ENCODE data around the gene PITPNM3. TPM values are rescaled to one million over a fixed set of nuclear protein-coding genes. Genes with fewer than 3 reads are reported as not detected.

The PITPNM3 gene
- polyA plus RNA-seq, 1 donor: 1.4 TPM

- H3K27ac ChIP-seq (ENCODE audit: low read length): no peak overlapping the region
- no peaks in the 10 kb centered on the region for H3K9me3 ChIP-seq (ENCODE audit: control insufficient read depth, low read depth, low read length)
- no peaks in the 10 kb centered on the region for H3K27me3 ChIP-seq (ENCODE audit: control insufficient read depth, insufficient read depth, low read length)
- no peaks in the 10 kb centered on the region for H3K4me1 ChIP-seq (ENCODE audit: control insufficient read depth, insufficient read depth, low read length)
- no peaks in the 10 kb centered on the region for H3K36me3 ChIP-seq (ENCODE audit: control insufficient read depth, insufficient read depth, low read length)
- H3K4me3 ChIP-seq (ENCODE audit: low read length): no peak overlapping the region
- WGBS (ENCODE audit: insufficient coverage, low lambda C conversion rate): no CpG with 5 or more reads among the region's 15 CpGs
- DNase-seq: no peak
These were observed 11.3 kb upstream of the PITPNM3 start for GRCh38 chr17:6567528-6568183.

- no peak for DNase-seq
- Histone ChIP-seq H3K36me3 (ENCODE audit: control insufficient read depth, insufficient read depth, low read length) (no peaks in the 10 kb centered on the region), H3K4me1 (ENCODE audit: control insufficient read depth, insufficient read depth, low read length) (no peaks in the 10 kb centered on the region), H3K9me3 (ENCODE audit: control insufficient read depth, low read depth, low read length) (no peaks in the 10 kb centered on the region), H3K27ac (ENCODE audit: low read length) (no peak overlapping the region), H3K4me3 (ENCODE audit: low read length) (no peak overlapping the region), H3K27me3 (ENCODE audit: control insufficient read depth, insufficient read depth, low read length) (peaks cover 10% of the 10 kb centered on the region)
These were observed 5.1 kb upstream of the PITPNM3 start for GRCh38 chr17:6561446-6561845.

- no peak overlapping the region for H3K27ac ChIP-seq (ENCODE audit: low read length)
- H3K27me3 ChIP-seq (ENCODE audit: control insufficient read depth, insufficient read depth, low read length): peaks cover 15% of the 10 kb centered on the region
- no peaks in the 10 kb centered on the region for H3K36me3 ChIP-seq (ENCODE audit: control insufficient read depth, insufficient read depth, low read length)
- H3K9me3 ChIP-seq (ENCODE audit: control insufficient read depth, low read depth, low read length): peaks cover 3% of the 10 kb centered on the region
- WGBS (ENCODE audit: insufficient coverage, low lambda C conversion rate): 78% methylated on average over 3 of the region's 3 CpGs
- no peak for DNase-seq
- peaks cover 3% of the 10 kb centered on the region for H3K4me1 ChIP-seq (ENCODE audit: control insufficient read depth, insufficient read depth, low read length)
- H3K4me3 ChIP-seq (ENCODE audit: low read length): no peak overlapping the region
These were observed 4.1 kb upstream of the PITPNM3 start for GRCh38 chr17:6560496-6560895.

- H3K4me1 ChIP-seq (ENCODE audit: control insufficient read depth, insufficient read depth, low read length): peaks cover 7% of the 10 kb centered on the region
- H3K9me3 ChIP-seq (ENCODE audit: control insufficient read depth, low read depth, low read length): peaks cover 5% of the 10 kb centered on the region
- no peaks in the 10 kb centered on the region for H3K36me3 ChIP-seq (ENCODE audit: control insufficient read depth, insufficient read depth, low read length)
- H3K27me3 ChIP-seq (ENCODE audit: control insufficient read depth, insufficient read depth, low read length): peaks cover 22% of the 10 kb centered on the region
- no CpG with 5 or more reads among the region's 5 CpGs for WGBS (ENCODE audit: insufficient coverage, low lambda C conversion rate)
- no peak overlapping the region for H3K27ac ChIP-seq (ENCODE audit: low read length)
- no peak overlapping the region for H3K4me3 ChIP-seq (ENCODE audit: low read length)
- DNase-seq: no peak
These were observed 3.4 kb upstream of the PITPNM3 start for GRCh38 chr17:6559753-6560215.

GRCh38 chr17:6558932-6559752 is 2.8 kb upstream of the PITPNM3 start:
- WGBS (ENCODE audit: insufficient coverage, low lambda C conversion rate): no CpG with 5 or more reads among the region's 11 CpGs
- H3K4me1 ChIP-seq (ENCODE audit: control insufficient read depth, insufficient read depth, low read length): peaks cover 7% of the 10 kb centered on the region
- H3K4me3 ChIP-seq (ENCODE audit: low read length): no peak overlapping the region
- H3K36me3 ChIP-seq (ENCODE audit: control insufficient read depth, insufficient read depth, low read length): no peaks in the 10 kb centered on the region
- peaks cover 28% of the 10 kb centered on the region for H3K27me3 ChIP-seq (ENCODE audit: control insufficient read depth, insufficient read depth, low read length)
- no peak for DNase-seq
- no peak overlapping the region for H3K27ac ChIP-seq (ENCODE audit: low read length)
- peaks cover 5% of the 10 kb centered on the region for H3K9me3 ChIP-seq (ENCODE audit: control insufficient read depth, low read depth, low read length)

- Histone ChIP-seq H3K36me3 (ENCODE audit: control insufficient read depth, insufficient read depth, low read length) (no peaks in the 10 kb centered on the region), H3K4me3 (ENCODE audit: low read length) (no peak overlapping the region), H3K4me1 (ENCODE audit: control insufficient read depth, insufficient read depth, low read length) (peaks cover 7% of the 10 kb centered on the region), H3K9me3 (ENCODE audit: control insufficient read depth, low read depth, low read length) (peaks cover 5% of the 10 kb centered on the region), H3K27me3 (ENCODE audit: control insufficient read depth, insufficient read depth, low read length) (peaks cover 34% of the 10 kb centered on the region), H3K27ac (ENCODE audit: low read length) (no peak overlapping the region)
- WGBS (ENCODE audit: insufficient coverage, low lambda C conversion rate): no CpG with 5 or more reads among the region's 6 CpGs
- DNase-seq: no peak
These were observed 1.9 kb upstream of the PITPNM3 start for GRCh38 chr17:6558276-6558675.

GRCh38 chr17:6557040-6557438 is 684 bp upstream of the PITPNM3 start:
- H3K4me1 ChIP-seq (ENCODE audit: control insufficient read depth, insufficient read depth, low read length): peaks cover 13% of the 10 kb centered on the region
- WGBS (ENCODE audit: insufficient coverage, low lambda C conversion rate): no CpG with 5 or more reads among the region's 9 CpGs
- H3K36me3 ChIP-seq (ENCODE audit: control insufficient read depth, insufficient read depth, low read length): no peaks in the 10 kb centered on the region
- H3K9me3 ChIP-seq (ENCODE audit: control insufficient read depth, low read depth, low read length): peaks cover 5% of the 10 kb centered on the region
- H3K27ac ChIP-seq (ENCODE audit: low read length): no peak overlapping the region
- no peak for DNase-seq
- H3K27me3 ChIP-seq (ENCODE audit: control insufficient read depth, insufficient read depth, low read length): peaks cover 34% of the 10 kb centered on the region
- no peak overlapping the region for H3K4me3 ChIP-seq (ENCODE audit: low read length)

- no CpG with 5 or more reads among the region's 56 CpGs for WGBS (ENCODE audit: insufficient coverage, low lambda C conversion rate)
- peak overlapping the region; percentile 23 for H3K4me3 ChIP-seq (ENCODE audit: low read length)
- peaks cover 5% of the 10 kb centered on the region for H3K9me3 ChIP-seq (ENCODE audit: control insufficient read depth, low read depth, low read length)
- H3K4me1 ChIP-seq (ENCODE audit: control insufficient read depth, insufficient read depth, low read length): peaks cover 14% of the 10 kb centered on the region
- H3K27ac ChIP-seq (ENCODE audit: low read length): no peak overlapping the region
- no peaks in the 10 kb centered on the region for H3K36me3 ChIP-seq (ENCODE audit: control insufficient read depth, insufficient read depth, low read length)
- H3K27me3 ChIP-seq (ENCODE audit: control insufficient read depth, insufficient read depth, low read length): peaks cover 34% of the 10 kb centered on the region
- peak; percentile 11 to 58 for DNase-seq
These were observed 829 bp downstream of the PITPNM3 start for GRCh38 chr17:6555331-6556120.

GRCh38 chr17:6554871-6555330 is 1.5 kb downstream of the PITPNM3 start:
- peaks cover 14% of the 10 kb centered on the region for H3K4me1 ChIP-seq (ENCODE audit: control insufficient read depth, insufficient read depth, low read length)
- H3K36me3 ChIP-seq (ENCODE audit: control insufficient read depth, insufficient read depth, low read length): no peaks in the 10 kb centered on the region
- WGBS (ENCODE audit: insufficient coverage, low lambda C conversion rate): no CpG with 5 or more reads among the region's 12 CpGs
- peaks cover 34% of the 10 kb centered on the region for H3K27me3 ChIP-seq (ENCODE audit: control insufficient read depth, insufficient read depth, low read length)
- H3K4me3 ChIP-seq (ENCODE audit: low read length): no peak overlapping the region
- peaks cover 5% of the 10 kb centered on the region for H3K9me3 ChIP-seq (ENCODE audit: control insufficient read depth, low read depth, low read length)
- DNase-seq: peak in 1 of 2 donors; percentile 46
- no peak overlapping the region for H3K27ac ChIP-seq (ENCODE audit: low read length)

- H3K9me3 ChIP-seq (ENCODE audit: control insufficient read depth, low read depth, low read length): peaks cover 5% of the 10 kb centered on the region
- peaks cover 14% of the 10 kb centered on the region for H3K4me1 ChIP-seq (ENCODE audit: control insufficient read depth, insufficient read depth, low read length)
- no peak for DNase-seq
- no peaks in the 10 kb centered on the region for H3K36me3 ChIP-seq (ENCODE audit: control insufficient read depth, insufficient read depth, low read length)
- H3K27me3 ChIP-seq (ENCODE audit: control insufficient read depth, insufficient read depth, low read length): peaks cover 34% of the 10 kb centered on the region
- no CpG with 5 or more reads among the region's 4 CpGs for WGBS (ENCODE audit: insufficient coverage, low lambda C conversion rate)
- H3K27ac ChIP-seq (ENCODE audit: low read length): no peak overlapping the region
- H3K4me3 ChIP-seq (ENCODE audit: low read length): no peak overlapping the region
These were observed 2.0 kb downstream of the PITPNM3 start for GRCh38 chr17:6554342-6554741.

Data from large intestine (tissue), 3 donors.